Choroid plexus epithelial cell (primary cell): ENCODE data around the gene C1R.
"Not testable (repeated sequence)": the region's sequence is repeated elsewhere in the genome, so short reads cannot be mapped to it uniquely, and the experiment has no call there.

ENCODE experiments used
- DNase-seq: peaks from one replicate; pipeline ENCODE4 v3.0.0-alpha.2; 2010; ENCODE audit warnings: low read depth
- H3K4me3 ChIP-seq: 2 replicates; pipeline ENCODE4 v1.5.1; 2011; ENCODE audit warnings: low read depth, mild to moderate bottlenecking, control low read depth, low read length, moderate library complexity
- TF ChIP-seq, protein P1 (sequence below): conservative IDR thresholded peaks from 2 replicates; pipeline ENCODE4 v1.5.1; 2011; ENCODE audit warnings: low read depth, mild to moderate bottlenecking, control low read depth, inconsistent platforms, low read length, moderate library complexity

C1R gene

DNA sequence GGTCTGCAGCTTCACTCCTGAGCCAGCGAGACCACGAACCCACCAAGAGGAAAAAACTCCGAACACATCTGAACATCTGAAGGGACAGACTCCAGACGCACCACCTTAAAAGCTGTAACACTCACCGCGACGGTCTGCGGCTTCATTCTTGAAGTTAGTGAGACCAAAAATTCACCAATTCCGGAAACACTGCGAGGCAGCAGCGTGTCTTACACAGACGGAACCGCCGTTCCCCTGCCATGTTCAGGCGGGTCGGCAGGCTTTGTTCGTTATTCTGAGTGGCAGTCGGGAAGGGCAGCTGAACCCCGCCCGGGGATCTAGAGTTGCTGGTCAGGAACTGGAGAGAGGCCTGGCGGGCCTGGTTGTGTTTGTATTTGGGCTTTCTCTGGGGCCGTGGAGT is 53.7 kb downstream of the C1R start:
- H3K4me3 ChIP-seq = no peak overlapping the region
- TF ChIP-seq, protein P1, sequence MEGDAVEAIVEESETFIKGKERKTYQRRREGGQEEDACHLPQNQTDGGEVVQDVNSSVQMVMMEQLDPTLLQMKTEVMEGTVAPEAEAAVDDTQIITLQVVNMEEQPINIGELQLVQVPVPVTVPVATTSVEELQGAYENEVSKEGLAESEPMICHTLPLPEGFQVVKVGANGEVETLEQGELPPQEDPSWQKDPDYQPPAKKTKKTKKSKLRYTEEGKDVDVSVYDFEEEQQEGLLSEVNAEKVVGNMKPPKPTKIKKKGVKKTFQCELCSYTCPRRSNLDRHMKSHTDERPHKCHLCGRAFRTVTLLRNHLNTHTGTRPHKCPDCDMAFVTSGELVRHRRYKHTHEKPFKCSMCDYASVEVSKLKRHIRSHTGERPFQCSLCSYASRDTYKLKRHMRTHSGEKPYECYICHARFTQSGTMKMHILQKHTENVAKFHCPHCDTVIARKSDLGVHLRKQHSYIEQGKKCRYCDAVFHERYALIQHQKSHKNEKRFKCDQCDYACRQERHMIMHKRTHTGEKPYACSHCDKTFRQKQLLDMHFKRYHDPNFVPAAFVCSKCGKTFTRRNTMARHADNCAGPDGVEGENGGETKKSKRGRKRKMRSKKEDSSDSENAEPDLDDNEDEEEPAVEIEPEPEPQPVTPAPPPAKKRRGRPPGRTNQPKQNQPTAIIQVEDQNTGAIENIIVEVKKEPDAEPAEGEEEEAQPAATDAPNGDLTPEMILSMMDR = no peak
- DNase-seq = no peak

DNA sequence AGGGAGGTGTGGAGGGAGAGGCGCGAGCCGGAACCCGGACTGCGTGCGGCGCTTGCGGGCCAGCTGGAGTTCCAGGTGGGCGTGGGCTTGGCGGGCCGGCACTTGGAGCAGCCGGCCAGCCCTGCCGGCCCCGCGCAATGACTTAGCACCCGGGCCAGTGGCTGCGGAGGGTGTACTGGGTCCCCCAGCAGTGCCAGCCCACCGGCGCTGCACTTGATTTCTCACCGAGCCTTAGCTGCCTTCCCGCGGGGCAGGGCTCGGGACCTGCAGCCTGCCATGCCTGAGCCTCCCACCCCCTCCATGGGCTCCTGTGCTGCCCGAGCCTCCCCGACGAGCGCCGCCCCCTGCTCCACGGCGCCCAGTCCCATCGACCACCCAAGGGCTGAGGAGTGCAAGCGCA is 54.8 kb downstream of the C1R start:
- not testable (repeated sequence) for H3K4me3 ChIP-seq, DNase-seq

DNA sequence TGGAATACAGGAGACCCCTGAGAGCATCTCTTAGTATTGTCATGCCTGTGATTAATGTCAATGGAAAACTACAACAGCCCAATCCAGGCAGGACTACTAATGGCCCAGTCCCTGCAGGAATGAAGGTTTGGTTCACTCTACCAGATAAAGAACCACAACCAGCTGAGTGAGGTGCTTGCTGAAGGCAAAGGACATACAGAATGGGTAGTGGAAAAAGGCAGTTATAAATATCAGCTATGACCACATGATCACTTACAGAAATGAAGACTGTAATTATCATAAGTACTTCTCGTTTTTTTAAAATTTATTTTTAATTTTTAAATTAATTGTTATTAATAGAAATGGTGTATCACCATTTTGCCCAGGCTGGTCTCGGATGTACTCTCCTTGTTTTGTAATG is 56.8 kb downstream of the C1R start:
- no peak overlapping the region for H3K4me3 ChIP-seq
- TF ChIP-seq, protein P1 = no peak
- DNase-seq = no peak

DNA sequence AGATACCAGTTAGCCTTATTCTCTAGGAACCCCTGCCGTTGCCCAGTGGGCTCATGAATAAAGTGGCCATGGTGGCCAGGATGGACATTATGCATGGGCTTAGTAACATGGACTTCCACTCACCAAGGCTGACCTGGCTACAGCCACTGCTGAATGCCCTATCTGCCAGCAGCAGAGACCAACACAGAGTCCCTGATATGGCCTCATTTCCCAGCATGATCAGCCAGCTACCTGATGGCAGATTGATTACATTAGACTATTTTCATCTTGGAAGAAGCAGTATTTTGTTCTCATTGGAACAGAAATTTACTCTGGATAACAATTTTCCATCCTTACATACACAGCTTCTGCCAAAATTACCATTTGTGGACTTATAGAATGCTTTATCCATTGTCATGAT is 57.8 kb downstream of the C1R start:
- no peak for DNase-seq
- TF ChIP-seq, protein P1 = no peak
- H3K4me3 ChIP-seq = no peak overlapping the region

DNA sequence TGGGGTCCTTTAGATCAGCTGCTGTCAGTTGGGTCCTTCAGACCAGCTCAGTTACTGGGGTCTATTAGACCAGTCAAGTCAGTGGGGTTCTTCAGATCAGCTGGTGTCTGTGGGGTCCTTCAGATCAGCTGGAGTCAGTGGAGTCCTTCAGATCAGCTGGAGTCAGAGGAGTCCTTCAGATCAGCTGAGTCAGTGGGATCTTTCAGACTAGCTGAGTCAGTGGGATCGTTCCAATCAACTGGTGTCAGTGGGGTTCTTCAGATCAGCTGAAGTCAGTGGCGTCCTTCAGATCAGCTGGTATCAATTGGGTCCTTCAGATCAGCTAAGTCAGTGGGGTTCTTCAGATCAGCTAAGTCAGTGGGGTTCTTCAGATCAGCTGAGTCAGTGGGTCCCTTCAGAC is 59.3 kb downstream of the C1R start:
- no peak overlapping the region for H3K4me3 ChIP-seq
- TF ChIP-seq, protein P1 = no peak
- DNase-seq = no peak

DNA sequence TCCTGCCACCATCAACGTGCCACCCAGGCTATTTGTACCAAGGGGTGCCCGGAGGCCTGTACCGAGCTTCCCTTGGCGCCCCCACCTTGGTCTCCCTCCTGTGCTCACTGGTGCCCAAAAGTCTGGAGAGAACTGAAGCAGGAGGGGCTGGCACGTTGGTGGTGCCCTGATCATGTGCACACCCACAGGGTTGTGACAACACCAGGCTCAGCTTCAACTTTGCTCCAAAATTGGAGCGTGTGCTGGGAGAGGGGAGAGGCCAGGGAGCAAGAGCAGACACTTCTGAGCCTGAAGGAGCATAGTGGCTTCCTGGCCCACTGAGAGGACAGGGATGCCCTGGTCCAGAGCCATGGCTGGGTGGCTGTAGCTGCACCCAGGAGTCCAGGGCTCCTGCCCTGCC is 60.9 kb downstream of the C1R start:
- no peak for DNase-seq
- TF ChIP-seq, protein P1 = no peak
- H3K4me3 ChIP-seq = no peak overlapping the region
